Neural cell (in vitro differentiated cells): ENCODE results near the gene USP16.
A peak's percentile ranks its signal among the peaks of the same experiment; 100 is the strongest.

ENCODE experiments used
- EP300 ChIP-seq: fragments of 450-650 bp; conservative IDR thresholded peaks from 2 replicates; pipeline ENCODE4 v1.6.1; 2014; ENCODE audit warnings: antibody characterized with exemption, mild to moderate bottlenecking, moderate library complexity; ENCODE audit not compliant: poor library complexity, severe bottlenecking
- EZH2 ChIP-seq: fragments of 200-600, 300-800 bp; shearing (Covaris generic), sonication (generic); IDR thresholded peaks from 2 replicates; pipeline ENCODE4 v1.6.1; 2014; ENCODE audit warnings: antibody characterized with exemption, low read length, borderline replicate concordance, mild to moderate bottlenecking; ENCODE audit not compliant: insufficient read depth, poor library complexity, severe bottlenecking
- MXI1 ChIP-seq: fragments of 450-650 bp; conservative IDR thresholded peaks from 2 replicates; pipeline ENCODE4 v1.6.1; 2014; ENCODE audit warnings: antibody characterized with exemption, mild to moderate bottlenecking; ENCODE audit not compliant: poor library complexity, severe bottlenecking
- POLR2AphosphoS5 ChIP-seq: IDR thresholded peaks from 2 replicates; pipeline ENCODE4 v1.6.1; 2012
- REST ChIP-seq: IDR thresholded peaks from 2 replicates; pipeline ENCODE4 v1.6.1; 2012; ENCODE audit warnings: borderline replicate concordance
- TF ChIP-seq, protein P1 (sequence below): fragments of 450-650 bp; IDR thresholded peaks from 2 replicates; pipeline ENCODE4 v1.5.1; 2014; ENCODE audit warnings: antibody characterized with exemption, mild to moderate bottlenecking, moderate library complexity; ENCODE audit not compliant: poor library complexity, severe bottlenecking

- TF ChIP-seq, protein P1, sequence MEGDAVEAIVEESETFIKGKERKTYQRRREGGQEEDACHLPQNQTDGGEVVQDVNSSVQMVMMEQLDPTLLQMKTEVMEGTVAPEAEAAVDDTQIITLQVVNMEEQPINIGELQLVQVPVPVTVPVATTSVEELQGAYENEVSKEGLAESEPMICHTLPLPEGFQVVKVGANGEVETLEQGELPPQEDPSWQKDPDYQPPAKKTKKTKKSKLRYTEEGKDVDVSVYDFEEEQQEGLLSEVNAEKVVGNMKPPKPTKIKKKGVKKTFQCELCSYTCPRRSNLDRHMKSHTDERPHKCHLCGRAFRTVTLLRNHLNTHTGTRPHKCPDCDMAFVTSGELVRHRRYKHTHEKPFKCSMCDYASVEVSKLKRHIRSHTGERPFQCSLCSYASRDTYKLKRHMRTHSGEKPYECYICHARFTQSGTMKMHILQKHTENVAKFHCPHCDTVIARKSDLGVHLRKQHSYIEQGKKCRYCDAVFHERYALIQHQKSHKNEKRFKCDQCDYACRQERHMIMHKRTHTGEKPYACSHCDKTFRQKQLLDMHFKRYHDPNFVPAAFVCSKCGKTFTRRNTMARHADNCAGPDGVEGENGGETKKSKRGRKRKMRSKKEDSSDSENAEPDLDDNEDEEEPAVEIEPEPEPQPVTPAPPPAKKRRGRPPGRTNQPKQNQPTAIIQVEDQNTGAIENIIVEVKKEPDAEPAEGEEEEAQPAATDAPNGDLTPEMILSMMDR: no peak
- peak; percentile 39 for TF ChIP-seq REST
- peak; percentile 94 for TF ChIP-seq POLR2AphosphoS5
- peak; percentile 94 for TF ChIP-seq MXI1
- TF ChIP-seq EZH2: no peak
- peak; percentile 78 for TF ChIP-seq EP300
Observed at GRCh38 chr21:28992526-28993292, 31.8 kb upstream of the USP16 start, which contains the start of gene LTN1.
